MCF 10A (cell line): ENCODE results near the gene THRB. TPM values are rescaled to one million over a fixed set of nuclear protein-coding genes. Genes with fewer than 3 reads are reported as not detected.
A peak's percentile ranks its signal among the peaks of the same experiment; 100 is the strongest.

Experiments used
- BruUV-seq: library from RNA; stranded (reverse); fragments of 400-500 nt; replicated peaks from 2 replicates; lab custom pipeline; 2021; lab: Mats Ljungman, UMichigan
- CTCF ChIA-PET: fragments of 300-600 bp; sonication (Branson Sonifier 250); formaldehyde crosslinking; extraction: SDS; loops from one replicate; lab custom pipeline; 2021; ENCODE audit warnings: antibody characterized with exemption, inconsistent platforms; lab: Yijun Ruan, JAX
- POLR2A ChIA-PET: fragments of 300-600, 350-650 bp; sonication (Branson Sonifier 250); formaldehyde crosslinking; extraction: SDS; loops from one replicate; lab custom pipeline; 2020; ENCODE audit warnings: antibody characterized with exemption, inconsistent platforms; lab: Yijun Ruan, JAX
- DNase-seq: peaks from one replicate; pipeline ENCODE4 v3.0.0-alpha.2; 2018; ENCODE audit not compliant: unreplicated experiment
- H3K27ac Mint-ChIP-seq: one replicate; pipeline ENCODE4 v1.8.0; 2022; ENCODE audit warnings: mild to moderate bottlenecking, low read depth, mixed read lengths; ENCODE audit not compliant: unreplicated experiment
- H3K27me3 Mint-ChIP-seq: one replicate; pipeline ENCODE4 v1.8.0; 2022; ENCODE audit warnings: mixed read lengths; ENCODE audit not compliant: insufficient read depth, unreplicated experiment
- H3K36me3 Mint-ChIP-seq: one replicate; pipeline ENCODE4 v1.8.0; 2022; ENCODE audit warnings: mild to moderate bottlenecking, moderate library complexity, mixed read lengths; ENCODE audit not compliant: insufficient read depth, unreplicated experiment
- H3K4me1 Mint-ChIP-seq: one replicate; pipeline ENCODE4 v1.8.0; 2022; ENCODE audit warnings: mixed read lengths; ENCODE audit not compliant: insufficient read depth, unreplicated experiment
- H3K4me3 Mint-ChIP-seq: one replicate; pipeline ENCODE4 v1.8.0; 2022; ENCODE audit warnings: mild to moderate bottlenecking, moderate library complexity, mixed read lengths; ENCODE audit not compliant: unreplicated experiment
- H3K9me3 Mint-ChIP-seq: one replicate; pipeline ENCODE4 v1.8.0; 2022; ENCODE audit warnings: mixed read lengths; ENCODE audit not compliant: unreplicated experiment
- CTCF ChIP-seq: fragments of 200-600 bp; IDR thresholded peaks from one replicate; pipeline ENCODE4 v1.8.0; 2022; ENCODE audit warnings: antibody characterized with exemption, mild to moderate bottlenecking; ENCODE audit not compliant: unreplicated experiment
- intact Hi-C: fragments of 100-400 bp; cut with micrococcal nuclease; formaldehyde crosslinking; loops from 2 replicates; pipeline ENCODE4 v1.14.1; 2022
- total RNA-seq: library from RNA; stranded (reverse); gene quantifications from 2 replicates; pipeline ENCODE4 v1.2.3, GENCODE V29; 2022

THRB gene
- total RNA-seq, 1 experiment from 2014 or later: 4.2 TPM

GRCh38 chr3:24263069-24263668 lies 231.5 kb downstream of the THRB start:
- Mint-ChIP-seq H3K9me3 (peaks cover 7% of the 10 kb centered on the region), H3K36me3 (no peaks in the 10 kb centered on the region), H3K27ac (no peak overlapping the region), H3K4me1 (peaks cover 5% of the 10 kb centered on the region), H3K4me3 (no peak overlapping the region), H3K27me3 (no peaks in the 10 kb centered on the region)
- intact Hi-C loops: loop anchor here (10.0 kb wide), 1 partner anchor 102 kb away; no protein-coding TSS in a partner anchor
- no peak for TF ChIP-seq CTCF
- no TSS peak for BruUV-seq
- ChIA-PET CTCF (interaction anchor here (0.7 to 4.1 kb wide), 11 partner anchors 18 to 510 kb away, joined by 3 to 30 read pairs (median 5); no protein-coding TSS in a partner anchor), POLR2A (interaction anchor here (0.6 to 1.1 kb wide), 2 partner anchors 8 to 233 kb away, joined by 3 read pairs; no protein-coding TSS in a partner anchor)
- no peak for DNase-seq

- peaks cover 5% of the 10 kb centered on the region for H3K4me1 Mint-ChIP-seq
- H3K27ac Mint-ChIP-seq: no peak overlapping the region
- ChIA-PET POLR2A (interaction anchor here (0.9 kb wide), 1 partner anchor 10 kb away, joined by 3 read pairs; no protein-coding TSS in a partner anchor), CTCF (interaction anchor here (4.1 kb wide), 1 partner anchor 421 kb away, joined by 28 read pairs; no protein-coding TSS in a partner anchor)
- H3K36me3 Mint-ChIP-seq: no peaks in the 10 kb centered on the region
- no peak overlapping the region for H3K4me3 Mint-ChIP-seq
- H3K9me3 Mint-ChIP-seq: peaks cover 7% of the 10 kb centered on the region
- no peaks in the 10 kb centered on the region for H3K27me3 Mint-ChIP-seq
- no peak for TF ChIP-seq CTCF
- intact Hi-C loops: loop anchor here (10.0 kb wide), 1 partner anchor 103 kb away; no protein-coding TSS in a partner anchor
- no peak for DNase-seq
- BruUV-seq: no TSS peak
Observed at GRCh38 chr3:24261521-24261920, 233.1 kb downstream of the THRB start.

- intact Hi-C loops: loop anchor here (10.0 kb wide), 1 partner anchor 105 kb away; no protein-coding TSS in a partner anchor
- H3K4me1 Mint-ChIP-seq: peaks cover 5% of the 10 kb centered on the region
- peaks cover 5% of the 10 kb centered on the region for H3K9me3 Mint-ChIP-seq
- CTCF ChIA-PET: interaction anchor here (0.5 to 4.6 kb wide), 4 partner anchors 10 to 423 kb away, joined by 3 to 25 read pairs (median 5); no protein-coding TSS in a partner anchor
- no TSS peak for BruUV-seq
- DNase-seq: peak; percentile 26
- POLR2A ChIA-PET: interaction anchor here (0.6 kb wide), 1 partner anchor 278 kb away, joined by 3 read pairs; no protein-coding TSS in a partner anchor
- TF ChIP-seq CTCF: no peak
- H3K27ac Mint-ChIP-seq: no peak overlapping the region
- no peak overlapping the region for H3K4me3 Mint-ChIP-seq
- no peaks in the 10 kb centered on the region for H3K27me3 Mint-ChIP-seq
- H3K36me3 Mint-ChIP-seq: no peaks in the 10 kb centered on the region
Observed at GRCh38 chr3:24259901-24260512, 234.6 kb downstream of the THRB start.
